GM12801 (cell line): Measurements from ENCODE around the gene PLCXD3.

Source experiments
- TF ChIP-seq, protein P1 (sequence below): IDR thresholded peaks from one replicate; pipeline ENCODE4 v1.5.1; 2011; ENCODE audit warnings: control low read depth; ENCODE audit not compliant: insufficient read length; ENCODE audit errors: extremely low read depth

Gene PLCXD3

DNA sequence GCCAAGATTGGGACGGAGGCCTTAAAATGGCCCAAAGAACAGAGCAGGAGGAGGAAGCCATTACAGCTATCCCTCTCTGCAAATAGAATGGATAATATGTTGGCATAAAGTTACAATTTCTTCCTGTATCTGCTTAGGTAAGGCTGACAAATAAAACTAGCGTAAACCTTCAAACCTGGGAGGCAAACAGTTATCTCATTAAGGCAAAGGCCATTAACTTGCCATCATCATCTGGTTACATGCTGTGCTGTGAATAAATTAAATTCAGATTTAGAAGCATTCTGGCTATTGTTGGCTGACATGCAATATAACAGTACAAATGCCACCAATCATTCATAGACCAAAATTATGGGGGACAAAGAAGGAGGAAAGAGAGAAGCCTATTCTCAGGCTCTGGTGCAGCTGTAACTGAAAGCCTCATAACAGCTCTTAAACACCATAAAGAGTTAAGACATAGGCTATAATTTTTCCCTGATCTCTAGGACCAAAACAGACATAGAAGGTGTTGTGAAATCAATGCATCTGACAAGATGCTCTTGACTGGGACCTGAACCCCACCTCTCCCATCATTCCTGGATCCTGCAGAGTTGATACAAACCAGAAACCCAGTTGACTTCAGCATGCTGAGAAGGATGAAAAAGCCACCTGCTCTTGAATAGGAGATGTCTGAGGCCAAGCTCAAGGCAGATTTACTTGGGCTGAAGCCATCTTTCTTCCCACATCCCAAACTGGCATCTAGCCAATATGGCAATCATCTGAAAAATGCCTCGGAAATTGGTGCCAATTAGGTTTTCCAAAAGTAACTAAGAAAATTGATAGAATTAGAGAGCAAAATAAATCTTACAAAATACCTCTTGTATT is 62.5 kb downstream of the PLCXD3 start:
- TF ChIP-seq, protein P1, sequence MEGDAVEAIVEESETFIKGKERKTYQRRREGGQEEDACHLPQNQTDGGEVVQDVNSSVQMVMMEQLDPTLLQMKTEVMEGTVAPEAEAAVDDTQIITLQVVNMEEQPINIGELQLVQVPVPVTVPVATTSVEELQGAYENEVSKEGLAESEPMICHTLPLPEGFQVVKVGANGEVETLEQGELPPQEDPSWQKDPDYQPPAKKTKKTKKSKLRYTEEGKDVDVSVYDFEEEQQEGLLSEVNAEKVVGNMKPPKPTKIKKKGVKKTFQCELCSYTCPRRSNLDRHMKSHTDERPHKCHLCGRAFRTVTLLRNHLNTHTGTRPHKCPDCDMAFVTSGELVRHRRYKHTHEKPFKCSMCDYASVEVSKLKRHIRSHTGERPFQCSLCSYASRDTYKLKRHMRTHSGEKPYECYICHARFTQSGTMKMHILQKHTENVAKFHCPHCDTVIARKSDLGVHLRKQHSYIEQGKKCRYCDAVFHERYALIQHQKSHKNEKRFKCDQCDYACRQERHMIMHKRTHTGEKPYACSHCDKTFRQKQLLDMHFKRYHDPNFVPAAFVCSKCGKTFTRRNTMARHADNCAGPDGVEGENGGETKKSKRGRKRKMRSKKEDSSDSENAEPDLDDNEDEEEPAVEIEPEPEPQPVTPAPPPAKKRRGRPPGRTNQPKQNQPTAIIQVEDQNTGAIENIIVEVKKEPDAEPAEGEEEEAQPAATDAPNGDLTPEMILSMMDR = no peak

DNA sequence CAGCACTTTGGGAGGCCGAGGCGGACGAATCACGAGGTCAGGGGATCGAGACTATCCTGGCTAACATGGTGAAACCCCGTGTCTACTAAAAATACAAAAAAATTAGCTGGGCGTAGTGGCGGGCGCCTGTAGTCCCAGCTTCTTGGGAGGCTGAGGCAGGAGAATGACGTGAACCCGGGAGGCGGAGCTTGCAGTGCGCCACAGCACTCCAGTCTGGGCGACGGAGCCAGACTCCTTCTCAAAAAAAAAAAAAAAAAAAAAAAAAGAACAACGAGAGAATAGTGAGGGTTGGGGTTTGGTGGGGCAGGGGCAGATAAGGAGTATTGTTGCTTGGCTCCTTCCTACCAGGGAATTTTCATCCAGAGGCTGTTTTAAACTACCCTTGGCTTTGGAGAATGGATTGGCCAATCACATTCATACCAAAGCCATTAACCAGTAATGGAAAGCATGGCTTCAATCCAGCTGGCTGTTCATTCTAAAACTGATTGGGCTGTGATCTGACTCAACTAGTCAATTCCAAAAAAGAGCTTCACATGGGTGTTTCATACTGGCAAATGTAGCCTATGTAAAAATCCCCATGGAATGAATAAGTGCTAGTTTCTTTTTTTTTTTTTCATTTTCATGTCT is 64.4 kb downstream of the PLCXD3 start:
- TF ChIP-seq, protein P1 = no peak

DNA sequence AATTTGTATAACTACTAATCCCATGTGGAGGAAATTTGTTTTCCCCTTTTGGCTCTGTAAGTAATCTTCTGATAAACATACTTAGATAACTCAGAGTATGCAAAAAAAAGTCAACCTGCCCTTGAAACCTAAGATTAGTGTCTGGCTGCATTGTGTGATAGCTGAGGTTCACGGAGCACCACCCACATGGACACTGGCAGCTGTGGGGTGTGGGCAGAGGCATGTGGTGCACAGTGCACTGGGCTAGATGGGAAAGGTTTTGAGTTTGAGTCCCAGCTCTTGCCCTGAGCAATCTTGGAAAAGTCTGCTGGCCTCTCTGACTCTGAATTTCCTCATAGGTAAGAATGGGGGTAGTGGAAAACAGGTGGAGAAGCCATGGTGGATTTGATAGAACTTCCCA is 75.1 kb downstream of the PLCXD3 start:
- TF ChIP-seq, protein P1 = no peak

DNA sequence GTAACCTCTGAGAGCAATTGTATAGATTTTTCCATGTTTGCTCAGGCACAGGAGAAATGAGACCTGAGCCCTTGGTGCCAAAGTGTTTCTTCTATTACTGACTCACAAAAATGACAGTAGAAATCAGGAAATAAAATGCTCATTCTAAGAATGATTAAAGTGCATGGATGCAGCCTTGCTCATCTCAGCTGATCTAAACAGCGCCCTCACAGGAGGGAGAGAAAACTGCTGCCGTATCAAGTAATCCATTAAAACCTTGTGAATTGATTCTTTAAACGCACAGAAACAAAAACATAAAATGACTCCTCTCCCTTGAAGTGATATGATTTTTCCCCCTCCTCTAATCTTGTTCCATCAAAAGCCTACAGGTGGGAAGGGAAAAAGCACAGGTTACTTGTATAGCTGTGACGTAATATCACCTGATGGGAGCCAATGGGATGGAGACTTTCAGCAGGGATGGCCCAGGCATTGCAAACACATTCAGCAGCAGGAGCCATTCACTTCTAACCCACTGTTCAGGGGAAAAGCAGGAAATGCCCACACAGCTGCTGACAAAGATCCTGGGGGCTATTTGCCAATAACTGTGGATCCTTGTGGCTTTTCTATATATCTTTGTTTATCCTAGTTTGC is 76.7 kb downstream of the PLCXD3 start:
- TF ChIP-seq, protein P1 = no peak

DNA sequence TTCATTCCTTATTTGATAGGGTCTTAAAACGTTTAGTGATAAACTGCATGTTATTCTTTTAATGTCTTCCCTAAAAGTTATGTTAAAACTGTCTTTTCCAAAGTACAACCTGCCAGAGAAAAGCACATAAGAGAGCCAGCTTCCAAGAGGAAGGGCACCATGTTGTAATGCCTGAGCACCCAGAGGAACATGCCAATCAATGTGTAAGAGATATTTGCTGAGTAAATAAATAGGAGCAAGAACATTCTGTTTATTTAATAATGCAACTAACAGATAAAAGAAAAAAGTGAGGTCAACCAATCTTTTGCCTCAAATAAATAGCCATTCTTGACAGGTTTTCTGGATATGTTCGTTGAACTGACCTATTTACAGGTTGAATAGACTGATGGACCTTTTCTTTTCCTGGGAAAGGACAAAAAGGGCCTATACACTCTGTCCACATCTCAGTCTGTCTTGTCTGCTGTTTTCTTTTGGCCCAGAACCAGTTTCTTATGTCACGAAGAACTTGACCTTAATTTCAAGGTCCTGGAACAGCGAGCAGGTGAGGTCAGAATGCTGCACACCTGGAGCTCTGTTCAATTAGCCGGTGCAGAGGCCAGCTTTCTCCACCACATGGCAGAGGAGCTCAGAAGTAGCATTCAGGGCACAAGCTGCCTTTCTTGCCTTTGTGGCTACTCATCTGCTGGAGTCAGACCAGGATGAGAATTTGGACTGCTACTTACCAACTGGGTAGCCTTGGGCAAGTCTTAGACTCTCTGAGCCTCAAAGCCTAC is 77.7 kb downstream of the PLCXD3 start:
- TF ChIP-seq, protein P1 = no peak

DNA sequence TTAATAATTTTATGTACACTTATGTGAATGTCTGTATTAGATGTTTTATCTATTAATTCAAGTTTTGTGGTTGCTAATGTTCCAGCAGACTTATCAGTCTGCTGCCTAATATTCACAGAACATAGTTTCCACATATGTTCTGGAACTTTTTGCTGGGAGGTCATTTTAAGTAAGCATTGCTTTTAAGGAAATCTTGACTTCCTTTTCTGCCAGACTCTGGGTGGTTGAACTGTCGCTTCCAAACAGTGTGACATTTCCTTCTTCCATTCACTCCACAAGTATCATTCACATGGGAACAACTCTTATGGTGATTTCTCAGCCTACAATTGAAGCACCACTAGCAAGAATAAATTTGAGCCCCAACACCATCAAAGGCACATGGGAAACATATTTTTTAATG is 82.9 kb downstream of the PLCXD3 start:
- TF ChIP-seq, protein P1 = no peak

DNA sequence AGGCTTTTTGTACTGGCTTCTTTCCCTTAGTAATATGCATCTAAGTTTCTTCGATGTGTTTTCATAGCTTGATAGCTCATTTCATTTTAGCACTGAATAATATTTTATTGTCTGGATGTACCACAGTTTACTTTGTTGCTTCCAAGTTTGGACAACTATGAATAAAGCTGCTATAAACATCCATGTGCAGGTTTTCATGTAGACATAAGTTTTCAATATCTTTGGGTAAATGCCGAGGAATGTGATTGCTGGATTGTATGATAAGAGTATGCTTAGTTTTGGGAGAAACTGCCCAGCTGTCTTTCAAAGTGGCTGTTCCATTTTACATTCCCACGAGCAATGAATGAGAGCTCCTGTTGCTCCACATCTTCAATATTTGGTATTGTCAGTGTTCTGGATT is 84.7 kb downstream of the PLCXD3 start:
- TF ChIP-seq, protein P1 = no peak
